ENCODE results near the gene TEC.
A peak's percentile ranks its signal among the peaks of the same experiment; 100 is the strongest.

TEC gene

DNA sequence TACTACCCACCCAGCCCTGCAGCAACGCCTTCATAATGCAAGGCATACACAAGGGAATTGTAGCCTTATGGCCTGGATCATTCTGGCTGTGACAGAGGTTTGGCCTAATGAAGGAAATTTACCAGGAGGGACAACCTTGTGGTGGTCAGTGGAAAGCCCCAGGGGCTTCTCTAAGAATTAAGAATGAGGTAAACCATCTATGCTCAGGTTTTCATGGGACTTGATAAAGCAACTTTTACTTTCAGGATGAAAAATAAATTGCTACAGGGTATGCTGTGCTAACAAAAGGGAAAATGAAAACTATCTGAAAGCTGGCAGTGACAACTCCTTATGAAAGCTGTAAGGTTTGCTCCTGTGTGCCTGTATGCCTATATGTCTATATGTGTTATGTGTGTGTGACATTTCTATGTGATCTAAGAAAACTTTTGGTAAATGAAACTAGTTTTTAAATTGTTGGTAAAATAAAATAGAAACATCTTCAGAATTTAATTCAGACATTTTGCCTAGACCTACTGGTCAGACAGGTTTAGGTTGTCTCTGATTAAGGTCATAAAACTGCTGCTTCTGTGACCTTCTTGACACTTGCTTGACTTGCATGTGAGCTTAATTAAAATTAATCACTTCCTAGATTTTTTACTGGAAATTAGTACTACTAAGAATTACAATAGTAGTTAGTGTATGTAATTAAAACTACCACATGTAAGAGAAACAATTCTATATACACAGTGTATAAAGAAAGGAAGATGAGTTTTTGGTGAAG is 115.7 kb downstream of the TEC start:
- DNase-seq: no peak

DNA sequence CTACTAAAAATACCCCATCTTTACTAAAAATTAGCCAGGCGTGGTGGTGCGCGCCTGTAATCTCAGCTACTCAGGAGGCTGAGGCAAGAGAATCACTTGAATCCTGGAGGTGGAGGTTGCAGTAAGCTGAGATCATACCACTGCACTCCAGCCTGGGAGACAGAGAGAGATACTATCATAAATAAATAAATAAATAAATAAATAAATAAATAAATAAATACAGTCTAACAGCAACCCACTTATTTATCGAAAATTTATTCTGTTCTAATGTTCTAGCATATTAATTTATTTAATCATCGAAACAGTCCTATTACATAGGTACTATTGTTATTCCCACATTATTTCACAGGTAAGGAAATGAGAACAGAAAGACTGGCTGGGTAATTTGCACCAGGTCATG is 117.4 kb downstream of the TEC start:
- DNase-seq: no peak

DNA sequence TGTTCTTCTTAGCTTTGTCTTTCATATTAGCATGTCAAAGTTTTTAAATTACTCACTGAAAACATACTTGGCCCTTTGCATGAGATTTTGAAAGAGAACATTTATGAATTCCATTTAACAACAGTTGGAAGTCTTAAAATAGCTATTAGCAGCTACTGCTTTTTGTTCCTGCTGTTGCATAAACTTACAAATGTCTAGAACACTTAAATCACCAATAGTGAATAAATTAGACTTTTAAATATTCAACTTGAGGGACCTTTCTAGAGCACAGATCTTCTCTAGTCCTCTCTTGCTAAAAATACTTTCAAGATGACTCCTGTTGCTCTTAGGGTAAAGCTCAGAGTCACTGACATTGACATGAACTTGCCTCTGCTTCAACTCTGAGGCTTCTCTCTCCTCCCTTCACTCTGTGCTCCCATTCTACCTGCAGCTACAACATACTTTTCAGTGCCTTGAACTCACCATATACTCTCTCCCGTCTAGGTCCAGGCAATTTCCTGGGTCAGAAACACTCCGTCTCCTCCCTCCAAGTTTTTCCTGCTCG is 119.7 kb downstream of the TEC start:
- no peak for DNase-seq

DNA sequence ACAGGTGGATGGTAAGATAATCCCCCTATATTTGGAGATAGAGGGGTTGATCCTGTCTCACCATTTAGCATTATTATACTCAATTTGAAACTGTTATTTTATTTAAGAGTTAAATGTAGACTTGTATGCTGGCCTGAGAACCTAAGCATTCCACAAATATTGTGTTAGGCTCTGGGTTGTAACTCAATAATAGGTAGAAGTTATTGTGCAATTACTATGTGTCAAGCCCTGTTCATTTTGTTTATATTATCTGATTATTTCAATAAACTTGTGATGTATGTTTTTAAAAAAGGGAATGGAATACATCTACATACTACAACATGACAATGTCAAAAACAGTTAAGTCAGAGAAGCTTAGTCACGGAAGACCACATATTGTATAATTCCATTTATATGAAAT is 122.0 kb downstream of the TEC start:
- DNase-seq: no peak

DNA sequence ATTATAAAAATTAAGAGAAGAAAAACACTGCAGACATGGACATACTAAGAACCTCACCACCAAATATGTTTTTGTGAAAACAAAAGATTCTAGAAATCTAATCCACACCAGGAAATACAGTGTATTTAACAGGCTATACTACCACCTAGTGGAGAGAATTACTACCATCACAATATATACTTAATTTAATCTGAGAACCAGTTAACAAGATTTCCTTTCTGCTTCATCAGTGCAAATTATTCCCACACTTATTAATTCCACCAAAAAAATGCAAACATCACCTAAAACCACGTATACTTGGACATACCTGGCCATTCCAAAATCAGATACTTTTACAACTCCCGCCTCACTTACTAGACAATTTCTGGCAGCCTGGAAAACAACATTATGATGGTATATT is 128.6 kb downstream of the TEC start:
- peak; percentile 31 for DNase-seq

DNA sequence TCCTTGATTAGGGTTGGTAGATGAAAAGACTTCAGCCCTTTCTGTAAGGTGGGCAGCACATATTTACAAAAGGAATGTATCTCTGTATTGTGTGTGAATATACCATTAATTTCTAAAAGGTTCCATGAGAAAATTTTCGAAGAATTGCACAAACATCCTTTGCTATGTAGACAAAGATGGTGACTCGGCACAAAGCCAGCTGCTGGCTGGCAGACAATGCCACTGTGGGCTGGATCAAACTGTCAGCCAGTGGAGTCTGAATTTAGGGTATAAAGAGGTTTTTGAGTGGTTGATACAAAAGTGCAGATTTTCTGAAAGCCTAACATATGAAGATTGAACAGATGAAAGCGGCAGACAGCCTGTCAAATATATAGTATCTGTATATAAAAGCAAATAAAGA is 129.9 kb downstream of the TEC start:
- no peak for DNase-seq

DNA sequence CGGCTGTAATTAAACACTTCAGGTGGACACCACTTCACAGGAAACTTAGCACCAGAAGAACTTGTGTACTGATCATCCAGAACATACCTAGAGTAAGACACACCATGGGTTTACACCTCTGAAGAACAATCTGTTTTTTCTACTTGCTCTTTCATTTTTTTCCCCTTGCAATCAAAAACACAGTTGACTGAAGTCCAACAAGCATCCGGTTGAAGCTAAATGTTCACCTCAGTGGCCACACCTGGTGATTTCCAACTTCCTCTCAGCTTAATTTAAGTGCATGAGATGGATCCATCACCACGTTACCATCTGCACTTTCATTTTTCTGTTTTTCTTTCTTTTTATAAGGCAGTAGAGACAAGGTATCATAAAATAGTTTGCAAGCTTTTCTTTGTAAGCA is 130.7 kb downstream of the TEC start:
- no peak for DNase-seq

DNA sequence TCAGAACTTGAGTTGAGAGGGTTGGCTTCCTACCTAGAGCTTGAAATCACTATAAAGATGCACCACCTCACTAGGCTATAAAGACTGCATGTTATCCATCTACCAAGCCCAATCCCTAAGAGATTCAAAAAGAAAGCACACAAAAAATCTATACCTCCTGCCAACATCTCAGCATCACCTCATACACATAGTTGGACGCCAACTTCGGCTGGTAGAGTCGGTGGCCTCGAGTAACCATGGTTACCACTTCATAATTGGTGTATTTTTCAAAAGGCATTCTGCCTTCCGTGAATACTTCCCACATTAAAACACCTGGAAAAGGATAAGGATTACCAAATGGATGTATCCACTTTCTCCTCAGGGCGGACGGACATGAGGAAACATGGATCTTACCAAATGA is 131.1 kb downstream of the TEC start:
- DNase-seq: no peak

DNA sequence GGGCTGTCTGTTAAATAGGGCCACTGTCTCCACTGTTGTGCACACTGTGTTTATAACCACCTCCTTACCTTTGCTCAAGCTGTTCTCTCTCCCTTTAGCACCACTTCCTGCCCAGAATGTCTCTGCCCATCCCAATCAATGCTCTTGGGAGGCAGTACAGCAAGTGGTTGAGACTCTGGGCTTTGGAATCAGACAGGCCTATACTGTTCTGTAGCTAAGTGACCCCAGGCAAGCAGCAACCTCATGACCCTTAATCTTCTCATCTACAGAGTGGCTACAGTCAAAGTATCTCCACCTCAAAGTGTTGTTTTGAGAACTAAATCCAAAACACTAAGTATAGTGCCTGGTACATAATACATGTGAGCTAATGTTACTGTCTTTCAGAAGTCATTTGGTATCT is 131.8 kb downstream of the TEC start:
- DNase-seq: no peak

DNA sequence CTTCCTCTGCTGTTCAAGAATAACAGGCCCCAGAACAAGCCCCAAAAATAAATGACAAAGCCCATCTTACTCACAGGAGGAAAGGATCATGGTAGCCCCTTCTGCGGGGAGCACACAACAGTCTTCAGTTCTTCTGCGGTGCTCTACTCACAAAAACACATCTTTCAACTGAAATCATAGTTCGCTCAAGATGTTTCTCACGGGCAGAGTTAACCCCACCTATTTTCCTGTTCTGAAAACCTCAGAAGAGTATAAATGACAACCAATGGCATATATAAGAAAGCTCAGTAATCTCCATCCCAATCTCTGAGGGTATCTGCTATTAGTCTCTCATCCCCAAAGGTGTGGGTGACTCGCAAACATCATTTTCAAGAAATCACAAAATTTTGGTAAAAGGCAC is 135.6 kb downstream of the TEC start, which contains the start of gene TXK:
TSS of gene TXK (minus strand) at position 170 of the 400 bp plus-strand sequence. CDS start at position 90, 80 bp downstream.
- no peak for DNase-seq

DNA sequence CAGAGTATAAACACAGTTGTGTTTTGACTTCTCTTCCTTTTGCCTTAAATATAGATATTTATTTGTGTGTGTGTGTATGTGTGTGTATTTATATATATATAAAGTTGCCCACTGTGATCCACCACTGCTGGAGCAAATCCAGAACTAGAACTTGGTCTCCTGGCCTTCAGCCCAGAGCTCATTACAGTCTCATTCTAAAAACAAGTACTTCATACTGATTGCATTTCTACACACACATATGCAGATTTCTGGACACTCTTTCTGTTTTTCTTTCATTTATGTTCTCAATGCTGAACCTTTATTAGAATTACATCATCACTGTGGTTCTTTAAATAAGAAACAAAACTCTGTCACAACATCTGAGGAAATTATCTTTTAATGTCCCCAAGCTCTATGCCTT is 136.0 kb downstream of the TEC start:
- DNase-seq: no peak

DNA sequence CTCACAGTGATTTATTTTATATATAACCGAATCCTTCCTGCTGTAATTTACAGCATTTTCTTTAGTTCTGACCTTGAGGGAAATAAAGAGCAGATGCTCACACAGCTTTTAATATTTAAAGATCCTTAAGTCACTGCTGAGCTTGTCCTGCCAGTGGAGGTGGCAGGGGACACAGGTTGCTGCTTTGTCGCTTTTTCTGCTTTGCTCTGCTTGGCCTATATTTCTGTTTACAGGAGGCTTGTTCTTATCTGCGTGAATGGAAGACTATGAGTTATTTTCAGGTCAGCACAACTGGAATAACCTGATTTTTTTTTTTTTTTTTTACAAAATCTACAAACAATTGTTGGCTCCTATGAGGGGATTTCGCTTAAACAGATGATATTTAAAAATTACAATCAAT is 137.9 kb downstream of the TEC start:
- no peak for DNase-seq

DNA sequence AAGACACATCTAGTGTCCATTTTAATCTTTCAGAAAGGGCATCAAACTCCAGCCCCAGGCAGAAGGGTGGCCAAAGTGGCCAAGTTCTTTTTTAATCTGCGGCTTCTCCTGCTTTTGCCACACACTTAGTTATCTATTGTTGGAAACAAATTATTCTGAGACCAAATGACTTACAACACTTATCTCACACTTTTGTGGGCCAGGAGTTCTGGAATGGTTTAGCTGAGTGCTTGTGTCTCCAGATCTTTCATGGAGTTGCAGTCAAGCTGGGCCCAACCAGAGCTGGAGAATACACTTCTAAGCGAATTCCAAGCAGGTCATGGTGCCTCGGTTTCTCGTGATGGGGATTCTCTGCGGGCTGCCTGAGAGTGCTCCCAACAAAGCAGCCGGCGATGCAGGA is 139.5 kb downstream of the TEC start:
- no peak for DNase-seq

DNA sequence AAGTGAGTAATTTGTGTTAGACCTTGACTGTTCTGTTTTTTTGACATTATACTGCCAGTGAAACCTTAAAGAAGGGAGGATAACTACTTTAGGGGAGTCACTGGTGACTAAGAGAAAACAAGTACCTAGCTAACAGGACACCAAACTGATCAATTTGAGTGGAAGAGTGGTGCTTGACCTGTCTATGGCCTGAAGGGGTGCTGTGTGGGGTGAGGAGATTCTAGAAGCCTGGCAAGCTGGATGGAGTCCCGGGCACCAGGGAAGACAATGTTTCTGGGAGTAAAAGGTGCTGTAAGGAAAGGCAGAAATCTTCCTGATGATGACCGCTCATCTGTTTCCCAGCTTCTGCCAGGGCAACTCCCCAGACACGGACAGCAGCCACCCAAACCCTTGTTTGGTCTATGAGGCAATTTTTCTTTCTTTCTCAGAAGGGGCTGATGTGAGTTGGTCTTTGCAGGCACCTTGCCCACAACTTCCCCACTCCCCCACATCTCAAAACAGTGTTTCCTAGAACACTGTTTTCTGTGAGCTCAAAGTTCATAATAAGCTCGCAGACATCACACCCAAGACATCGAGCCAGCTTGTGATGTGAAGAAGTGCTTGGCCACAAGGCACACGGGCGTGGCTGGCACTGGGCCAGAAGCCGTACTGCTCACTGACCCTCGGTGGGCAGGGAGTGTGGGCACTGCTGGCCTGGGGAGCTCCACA is 140.2 kb downstream of the TEC start:
- peak; percentile 79 for DNase-seq

DNA sequence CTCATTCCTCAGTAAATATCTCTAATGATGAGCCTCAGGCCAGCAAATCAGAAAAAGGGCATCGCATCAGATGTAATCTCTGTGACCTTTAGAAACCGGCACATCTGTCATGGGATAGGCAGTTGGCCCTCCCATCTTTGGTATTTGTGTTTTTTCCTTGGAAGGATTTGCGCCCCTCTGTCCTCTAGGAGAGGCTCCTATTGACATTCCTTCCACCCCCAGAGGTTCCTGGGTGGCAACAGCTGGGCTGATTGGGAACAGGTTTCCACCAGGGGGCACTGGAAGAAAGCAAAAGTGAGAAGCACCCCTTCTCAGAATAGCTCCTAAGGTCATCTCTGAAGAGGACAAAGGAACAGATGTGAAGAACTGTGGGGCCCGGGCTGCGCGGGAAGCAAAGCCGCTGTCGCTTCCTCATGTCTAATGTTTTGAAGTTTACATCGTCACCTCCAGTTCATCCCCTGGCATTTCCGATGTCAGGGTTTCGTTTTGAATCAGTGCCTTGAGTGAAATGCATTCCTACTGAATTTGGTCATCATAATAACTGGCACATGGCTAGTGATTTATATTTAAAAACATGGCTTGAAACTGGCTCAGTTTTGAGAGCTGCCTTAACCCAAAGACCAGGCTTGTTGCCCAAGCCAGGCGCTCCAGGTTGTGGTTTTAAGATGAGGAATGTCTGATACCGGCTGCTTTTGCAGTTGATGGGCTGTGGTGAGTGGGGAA is 141.8 kb downstream of the TEC start:
- peak; percentile 79 for DNase-seq

DNA sequence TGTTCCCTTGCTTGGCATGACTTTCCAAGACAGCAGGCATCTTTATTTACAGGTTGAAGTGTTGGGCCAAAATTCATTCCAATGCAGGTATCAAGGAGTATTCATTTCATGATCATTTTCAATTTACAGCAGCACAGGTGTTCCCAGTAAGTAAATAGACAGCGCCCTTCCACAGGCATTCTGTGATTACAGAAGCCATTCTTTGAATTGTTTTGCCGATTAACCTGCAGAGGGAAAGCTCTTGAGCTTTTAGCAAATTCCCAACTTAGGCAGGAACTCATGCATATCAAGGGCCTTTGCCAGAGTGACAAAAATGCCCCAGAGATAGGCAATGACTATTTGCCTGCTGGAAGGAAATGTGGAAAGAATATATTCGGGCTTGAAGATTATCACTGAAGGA is 142.4 kb downstream of the TEC start:
- DNase-seq: no peak

DNA sequence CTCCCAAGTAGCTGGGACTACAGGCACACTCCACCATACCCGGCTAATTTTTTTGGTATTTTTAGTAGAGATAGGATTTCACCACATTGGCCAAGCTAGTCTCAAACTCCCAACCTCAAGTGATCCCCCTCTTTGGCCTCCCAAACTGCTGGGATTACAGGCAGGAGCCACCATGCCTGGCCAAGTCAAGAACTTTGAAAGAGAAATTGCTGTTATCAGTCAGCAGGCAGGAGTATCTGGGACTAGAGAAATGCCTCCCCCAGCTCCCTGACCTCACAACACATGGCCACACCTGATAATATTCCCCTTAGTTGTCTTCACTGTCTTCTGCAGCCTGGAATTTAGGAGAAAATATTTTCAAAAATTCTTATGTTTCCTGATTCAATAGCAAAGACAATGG is 143.0 kb downstream of the TEC start:
- no peak for DNase-seq

DNA sequence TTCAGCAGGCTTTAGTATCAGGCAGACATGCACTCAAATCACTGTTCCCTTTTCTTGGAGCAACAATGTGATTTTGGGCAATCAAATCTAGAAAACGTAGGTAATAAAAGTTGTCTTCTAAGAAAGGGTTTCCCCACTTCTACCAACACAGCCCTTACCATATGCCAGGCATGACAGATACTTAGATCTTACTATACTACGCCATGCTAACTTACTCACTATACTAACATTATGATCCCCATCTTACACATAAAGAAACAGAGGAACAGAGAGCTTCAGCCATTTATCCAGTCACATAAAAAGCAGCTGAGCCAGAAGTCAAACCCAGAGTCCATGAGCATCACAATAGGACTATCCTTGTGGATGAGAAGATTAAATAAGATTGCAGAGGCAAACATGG is 144.8 kb downstream of the TEC start:
- no peak for DNase-seq

DNA sequence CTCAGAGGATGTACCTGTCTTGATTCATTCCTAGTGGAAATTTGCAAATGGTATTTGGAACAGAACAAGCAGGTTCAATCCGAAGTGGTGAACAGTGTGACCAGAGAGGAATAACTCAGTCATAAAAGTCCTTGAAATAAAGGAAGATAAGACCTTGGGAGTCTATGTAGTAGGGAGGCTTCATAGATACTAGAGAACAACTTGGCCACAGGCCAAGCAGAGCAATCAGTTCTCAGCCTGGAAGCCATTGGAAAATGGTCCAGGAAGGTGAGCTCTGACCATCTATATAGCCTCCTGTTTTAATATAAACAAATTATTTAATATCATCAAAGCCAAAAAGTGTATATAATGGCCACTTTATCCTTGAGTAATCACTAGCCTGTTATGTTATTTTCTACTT is 146.9 kb downstream of the TEC start:
- DNase-seq: no peak

DNA sequence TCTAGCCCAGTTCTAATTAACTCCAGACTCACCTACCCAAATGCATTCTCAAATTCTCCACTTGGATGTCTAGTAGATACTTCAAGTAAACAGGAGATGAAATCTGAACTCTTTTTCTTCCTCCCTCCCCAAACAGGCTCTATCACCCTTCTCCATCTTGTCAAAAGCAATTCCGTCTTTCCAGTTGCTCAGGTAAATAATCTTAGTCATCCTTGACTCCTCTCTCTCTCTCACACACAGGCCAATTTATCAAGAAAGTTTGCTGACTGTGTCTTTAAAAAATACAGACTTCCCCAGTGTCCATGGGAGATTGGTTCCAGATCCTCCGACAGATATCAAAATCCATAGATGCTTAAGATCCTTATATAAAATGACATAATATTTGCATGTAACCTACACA is 148.5 kb downstream of the TEC start:
- DNase-seq: no peak

DNA sequence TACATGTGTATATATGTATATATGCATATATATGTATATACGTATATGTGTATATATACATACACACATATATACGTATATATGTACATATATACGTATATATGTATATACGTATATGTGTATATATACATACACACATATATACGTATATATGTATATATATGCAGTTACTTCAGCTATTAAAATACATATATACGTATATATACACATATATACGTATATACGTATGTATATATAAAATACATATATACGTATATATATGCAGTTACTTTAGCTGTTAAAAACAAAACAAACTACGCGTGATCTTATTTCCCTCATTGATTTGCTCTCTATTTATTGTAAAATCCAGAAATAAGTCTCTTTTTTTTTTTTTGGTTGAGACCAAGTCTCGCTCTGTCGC is 149.5 kb downstream of the TEC start:
- DNase-seq: no peak

DNA sequence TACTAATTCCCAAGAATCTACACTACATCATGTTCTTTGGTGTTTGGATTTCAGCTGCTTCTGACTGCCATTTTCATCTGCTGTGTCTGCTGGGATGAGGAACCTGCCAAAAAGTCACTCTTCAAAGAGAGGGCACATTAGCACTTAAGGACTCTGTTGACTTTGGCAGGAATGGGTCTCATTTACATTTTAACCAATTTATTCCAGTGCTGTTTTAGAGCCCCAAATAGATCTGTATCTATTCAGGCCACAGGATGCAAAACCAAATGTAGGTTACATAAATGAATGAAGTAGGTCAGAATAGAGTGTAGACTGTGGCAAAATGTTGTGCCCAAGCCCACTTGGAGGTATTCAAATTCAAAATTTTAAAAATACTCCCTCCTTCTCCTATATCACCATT is 150.0 kb downstream of the TEC start:
- no peak for DNase-seq

DNA sequence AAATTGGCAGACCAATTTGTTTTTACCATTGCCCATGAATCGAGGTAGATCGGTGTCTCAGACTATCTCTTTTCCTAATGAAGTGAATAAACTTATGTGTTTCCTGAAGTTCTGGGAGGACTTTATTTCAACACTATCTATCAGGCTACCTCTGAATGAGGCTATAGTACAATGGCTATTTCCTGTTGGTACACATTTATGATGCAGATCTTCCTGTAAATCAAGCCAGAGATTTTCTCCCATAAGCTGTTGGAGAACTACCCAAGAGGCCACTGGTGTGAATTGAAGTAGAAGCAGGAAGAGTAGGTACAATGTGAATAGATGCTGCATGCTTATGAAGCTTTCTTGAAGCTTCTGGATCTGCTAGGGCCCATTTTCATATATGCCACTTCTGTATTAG is 151.6 kb downstream of the TEC start:
- DNase-seq: no peak

DNA sequence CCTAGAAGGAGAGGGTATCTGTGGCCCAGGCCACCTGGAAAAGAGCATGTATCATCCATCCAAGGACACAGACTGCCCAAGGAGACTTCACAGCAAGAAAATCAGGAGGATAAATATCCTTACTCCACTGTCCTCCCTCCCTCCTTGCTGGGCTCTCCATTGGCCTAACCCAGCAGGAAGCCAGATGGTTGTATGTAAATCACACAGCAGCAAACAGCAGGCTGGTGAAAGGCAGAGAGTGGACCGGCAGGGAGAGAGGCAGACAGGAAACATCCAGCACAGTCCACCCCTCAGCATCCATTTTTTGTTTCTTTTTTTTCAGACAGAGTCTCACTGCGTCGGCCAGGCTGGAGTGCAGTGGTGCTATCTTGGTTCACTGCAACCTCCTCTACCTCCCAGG is 153.1 kb downstream of the TEC start:
- DNase-seq: no peak

All from GF-D8 (cell line).